Activated T-cell treated with anti-CD3 and anti-CD28 coated beads, Interleukin-2, amount 50 U/mL, for 72 hours (primary cell): ENCODE results near the gene CAND1. TPM values are rescaled to one million over a fixed set of nuclear protein-coding genes. Genes with fewer than 3 reads are reported as not detected.
"Not testable (repeated sequence)": the region's sequence is repeated elsewhere in the genome, so short reads cannot be mapped to it uniquely, and the experiment has no call there.

Experiments
- ATAC-seq, 2 donors: fragments of 150-1000 bp; cut with Tn5 transposase; replicated peaks in 1 of 2; 2 replicates each; pipeline ENCODE4 v1.10.0; 2021; ENCODE audit warnings: moderate library complexity in 2 of 2, mild to moderate bottlenecking in 1 of 2
- DNase-seq, 2 donors: peaks; one replicate each; pipeline ENCODE4 v3.0.0; 2021 to 2022; ENCODE audit warnings: mixed read lengths in 1 of 2
- H3K27ac Mint-ChIP-seq: one replicate; pipeline ENCODE4 v1.8.0; 2022; ENCODE audit warnings: mild to moderate bottlenecking, moderate library complexity, mixed read lengths
- H3K27me3 Mint-ChIP-seq: one replicate; pipeline ENCODE4 v1.8.0; 2022; ENCODE audit warnings: low read depth, mixed read lengths
- H3K36me3 Mint-ChIP-seq, 2 donors: one replicate each; pipeline ENCODE4 v1.8.0; 2022; ENCODE audit warnings: mixed read lengths in 2 of 2, mild to moderate bottlenecking in 1 of 2; ENCODE audit not compliant: insufficient read depth in 2 of 2
- H3K4me1 Mint-ChIP-seq: one replicate; pipeline ENCODE4 v1.8.0; 2022; ENCODE audit warnings: low read depth, mixed read lengths
- H3K4me3 Mint-ChIP-seq, 2 donors: one replicate each; pipeline ENCODE4 v1.8.0; 2022; ENCODE audit warnings: mild to moderate bottlenecking in 2 of 2, mixed read lengths in 2 of 2, moderate library complexity in 2 of 2
- H3K9me3 Mint-ChIP-seq, 2 donors: one replicate each; pipeline ENCODE4 v1.8.0; 2022; ENCODE audit warnings: mixed read lengths in 2 of 2
- total RNA-seq, 2 donors: library from RNA; stranded (reverse); gene quantifications; one replicate each; pipeline ENCODE4 v1.2.3, GENCODE V29; 2022

The CAND1 gene
- total RNA-seq, 2 donors from 2014 or later: 134 to 141 TPM

- Mint-ChIP-seq H3K9me3 (peaks cover 2 to 6% of the 10 kb centered on the region in 2 donors), H3K4me3 (no peak overlapping the region), H3K4me1 (peaks cover 6% of the 10 kb centered on the region), H3K36me3 (peaks cover 1 to 2% of the 10 kb centered on the region in 2 donors), H3K27ac (no peak overlapping the region), H3K27me3 (no peaks in the 10 kb centered on the region)
- ATAC-seq (peak; percentile 22 to 26), DNase-seq (no peak)
Observed at GRCh38 chr12:67327466-67327865, 58.3 kb downstream of the CAND1 start.

DNA sequence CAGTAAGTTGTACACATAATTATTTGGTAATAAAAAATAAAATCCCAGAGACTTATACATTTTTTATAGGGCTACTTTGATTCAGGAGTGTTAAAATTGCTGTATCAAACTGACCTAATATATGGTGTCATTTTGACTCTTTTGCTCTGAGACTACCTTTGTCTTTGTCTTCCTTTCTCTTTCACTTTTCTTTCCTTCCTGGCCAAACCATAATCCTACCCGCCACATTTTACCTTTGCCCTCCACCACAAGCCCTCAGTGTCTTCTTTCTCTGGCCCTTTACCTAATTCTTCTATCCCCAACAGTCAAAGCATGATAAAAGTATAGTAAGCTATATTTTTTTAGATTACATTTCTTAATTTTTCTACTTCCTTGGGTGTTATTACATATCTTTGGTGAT, 62.0 kb downstream of the CAND1 start:
- no peak for DNase-seq
- H3K27ac Mint-ChIP-seq: no peak overlapping the region
- H3K4me3 Mint-ChIP-seq: no peak overlapping the region
- H3K4me1 Mint-ChIP-seq: peaks cover 6% of the 10 kb centered on the region
- no peak for ATAC-seq
- peaks cover 1 to 7% of the 10 kb centered on the region in 2 donors for H3K36me3 Mint-ChIP-seq
- no peaks in the 10 kb centered on the region for H3K27me3 Mint-ChIP-seq
- H3K9me3 Mint-ChIP-seq: peaks cover 2 to 4% of the 10 kb centered on the region in 2 donors

- DNase-seq: no peak
- H3K27ac Mint-ChIP-seq: no peak overlapping the region
- H3K9me3 Mint-ChIP-seq: peaks cover 2 to 4% of the 10 kb centered on the region in 2 donors
- H3K36me3 Mint-ChIP-seq: peaks cover 1 to 7% of the 10 kb centered on the region in 2 donors
- ATAC-seq: no peak
- H3K4me1 Mint-ChIP-seq: peaks cover 6% of the 10 kb centered on the region
- H3K27me3 Mint-ChIP-seq: no peaks in the 10 kb centered on the region
- no peak overlapping the region for H3K4me3 Mint-ChIP-seq
Observed at GRCh38 chr12:67331828-67332227, 62.7 kb downstream of the CAND1 start.

- peaks cover 6 to 20% of the 10 kb centered on the region in 2 donors for H3K36me3 Mint-ChIP-seq
- no peak for DNase-seq
- H3K9me3 Mint-ChIP-seq: peaks cover 7 to 9% of the 10 kb centered on the region in 2 donors
- peaks cover 6% of the 10 kb centered on the region for H3K4me1 Mint-ChIP-seq
- H3K4me3 Mint-ChIP-seq: no peak overlapping the region
- H3K27me3 Mint-ChIP-seq: no peaks in the 10 kb centered on the region
- ATAC-seq: no peak
- no peak overlapping the region for H3K27ac Mint-ChIP-seq
Observed at GRCh38 chr12:67333649-67334048, 64.5 kb downstream of the CAND1 start.

- ATAC-seq (no peak), DNase-seq (no peak)
- Mint-ChIP-seq H3K27ac (no peak overlapping the region), H3K4me1 (no peaks in the 10 kb centered on the region), H3K36me3 (peaks cover 20 to 28% of the 10 kb centered on the region in 2 donors), H3K9me3 (peaks cover 10 to 12% of the 10 kb centered on the region in 2 donors), H3K4me3 (no peak overlapping the region), H3K27me3 (no peaks in the 10 kb centered on the region)
Observed at GRCh38 chr12:67338426-67338825, 69.3 kb downstream of the CAND1 start.

DNA sequence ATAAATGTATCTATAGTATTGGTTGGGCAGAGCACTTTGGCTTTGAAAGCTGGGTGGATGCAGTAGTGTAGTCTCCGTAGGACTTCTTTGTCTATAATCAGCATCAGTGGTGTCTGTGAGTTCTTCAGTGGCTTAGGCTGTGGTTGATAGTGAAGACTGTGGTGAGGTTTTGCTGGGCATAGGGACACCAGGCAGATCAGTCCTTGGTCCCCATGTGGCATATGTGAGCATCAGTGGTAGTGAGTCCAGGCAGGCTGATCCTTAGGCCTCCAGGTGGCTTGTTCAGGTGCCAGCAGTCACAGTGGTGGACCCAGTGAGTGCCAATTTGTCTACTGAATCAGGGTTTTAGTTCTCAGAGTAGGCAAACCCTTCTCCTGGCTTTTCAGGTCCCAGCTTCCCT, 70.4 kb downstream of the CAND1 start:
- no peaks in the 10 kb centered on the region for H3K27me3 Mint-ChIP-seq
- DNase-seq (no peak), ATAC-seq (no peak)
- no peak overlapping the region for H3K27ac Mint-ChIP-seq
- H3K4me1 Mint-ChIP-seq: no peaks in the 10 kb centered on the region
- H3K9me3 Mint-ChIP-seq: peaks cover 10 to 12% of the 10 kb centered on the region in 2 donors
- peaks cover 18 to 28% of the 10 kb centered on the region in 2 donors for H3K36me3 Mint-ChIP-seq
- no peak overlapping the region for H3K4me3 Mint-ChIP-seq

GRCh38 chr12:67341086-67341485, 71.9 kb downstream of the CAND1 start:
- not testable (repeated sequence) for H3K4me3 Mint-ChIP-seq, H3K27ac Mint-ChIP-seq, H3K27me3 Mint-ChIP-seq, ATAC-seq, DNase-seq, H3K4me1 Mint-ChIP-seq
- Mint-ChIP-seq H3K9me3 (peaks cover 10 to 11% of the 10 kb centered on the region in 2 donors), H3K36me3 (peaks cover 18 to 25% of the 10 kb centered on the region in 2 donors)

- Mint-ChIP-seq H3K9me3 (peaks cover 11 to 15% of the 10 kb centered on the region in 2 donors), H3K36me3 (peaks cover 13 to 18% of the 10 kb centered on the region in 2 donors), H3K4me1 (no peaks in the 10 kb centered on the region), H3K4me3 (no peak overlapping the region), H3K27ac (no peak overlapping the region), H3K27me3 (no peaks in the 10 kb centered on the region)
- ATAC-seq: no peak
- no peak for DNase-seq
Observed at GRCh38 chr12:67344979-67345710, 76.0 kb downstream of the CAND1 start.

DNA sequence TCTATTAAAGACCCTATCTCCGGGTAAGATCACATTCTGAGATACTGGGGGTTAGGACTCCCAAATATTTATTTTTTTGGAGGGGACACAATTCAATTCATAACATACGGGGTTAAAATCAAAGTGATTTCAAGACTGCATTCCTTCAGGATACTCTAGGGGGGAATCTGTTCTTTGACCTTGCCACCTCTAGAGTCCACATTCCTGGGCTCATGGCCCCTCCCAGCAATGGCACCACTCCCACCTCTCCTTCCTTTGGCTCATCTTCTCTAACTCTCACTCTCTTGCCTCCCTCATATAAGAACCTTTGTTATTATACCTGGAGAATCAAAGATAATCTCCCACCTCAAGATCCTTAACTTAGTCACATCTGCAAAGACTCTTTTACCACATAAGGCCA, 79.5 kb downstream of the CAND1 start:
- peaks cover 11 to 23% of the 10 kb centered on the region in 2 donors for H3K36me3 Mint-ChIP-seq
- H3K27me3 Mint-ChIP-seq: no peaks in the 10 kb centered on the region
- no peak overlapping the region for H3K27ac Mint-ChIP-seq
- ATAC-seq (no peak), DNase-seq (no peak)
- peaks cover 9% of the 10 kb centered on the region for H3K4me1 Mint-ChIP-seq
- peaks cover 16 to 18% of the 10 kb centered on the region in 2 donors for H3K9me3 Mint-ChIP-seq
- H3K4me3 Mint-ChIP-seq: no peak overlapping the region

GRCh38 chr12:67352682-67353081, 83.5 kb downstream of the CAND1 start:
- ATAC-seq (no peak), DNase-seq (no peak)
- no peaks in the 10 kb centered on the region for H3K27me3 Mint-ChIP-seq

DNA sequence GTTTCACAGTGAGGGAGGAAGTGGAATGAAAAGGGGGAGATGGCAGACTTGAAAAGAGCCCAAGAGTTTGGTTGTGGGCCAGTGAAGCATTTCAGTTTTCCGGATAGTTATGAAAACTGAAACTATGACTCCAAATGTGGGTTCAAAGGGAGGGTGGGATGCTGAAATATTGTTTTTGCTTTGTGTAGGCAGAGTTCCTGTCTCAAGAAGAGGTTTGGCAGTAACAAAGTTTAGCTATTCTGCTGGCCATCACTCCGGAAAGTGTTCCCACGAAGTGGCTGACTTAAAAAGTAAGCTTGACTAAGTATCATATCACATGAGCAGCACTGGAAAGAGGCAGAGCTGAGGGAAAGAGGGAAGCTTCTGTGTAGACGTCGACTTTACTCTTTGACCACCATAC, 85.2 kb downstream of the CAND1 start:
- peaks cover 5 to 6% of the 10 kb centered on the region in 2 donors for H3K9me3 Mint-ChIP-seq
- ATAC-seq (peak; percentile 59 to 67), DNase-seq (peak in 1 of 2 donors; percentile 2)
- no peaks in the 10 kb centered on the region for H3K27me3 Mint-ChIP-seq
- peaks cover 31% of the 10 kb centered on the region for H3K4me1 Mint-ChIP-seq
- peak overlapping the region in 1 of 2 donors; percentile 43 for H3K4me3 Mint-ChIP-seq
- H3K36me3 Mint-ChIP-seq: peaks cover 2 to 12% of the 10 kb centered on the region in 2 donors
- H3K27ac Mint-ChIP-seq: no peak overlapping the region

More at GRCh38 chr12:67352682-67353081, 83.5 kb downstream of the CAND1 start:
- peaks cover 3 to 13% of the 10 kb centered on the region in 2 donors for H3K36me3 Mint-ChIP-seq
- peaks cover 6 to 7% of the 10 kb centered on the region in 2 donors for H3K9me3 Mint-ChIP-seq
- no peak overlapping the region for H3K27ac Mint-ChIP-seq
- H3K4me3 Mint-ChIP-seq: no peak overlapping the region
- H3K4me1 Mint-ChIP-seq: peaks cover 31% of the 10 kb centered on the region

GRCh38 chr12:67354966-67355365, 85.8 kb downstream of the CAND1 start:
- H3K4me1 Mint-ChIP-seq: peaks cover 31% of the 10 kb centered on the region
- H3K27me3 Mint-ChIP-seq: no peaks in the 10 kb centered on the region
- peaks cover 5 to 6% of the 10 kb centered on the region in 2 donors for H3K9me3 Mint-ChIP-seq
- DNase-seq (no peak), ATAC-seq (no peak)
- H3K27ac Mint-ChIP-seq: no peak overlapping the region
- H3K36me3 Mint-ChIP-seq: peaks cover 2 to 12% of the 10 kb centered on the region in 2 donors
- peak overlapping the region in 1 of 2 donors; percentile 22 for H3K4me3 Mint-ChIP-seq

DNA sequence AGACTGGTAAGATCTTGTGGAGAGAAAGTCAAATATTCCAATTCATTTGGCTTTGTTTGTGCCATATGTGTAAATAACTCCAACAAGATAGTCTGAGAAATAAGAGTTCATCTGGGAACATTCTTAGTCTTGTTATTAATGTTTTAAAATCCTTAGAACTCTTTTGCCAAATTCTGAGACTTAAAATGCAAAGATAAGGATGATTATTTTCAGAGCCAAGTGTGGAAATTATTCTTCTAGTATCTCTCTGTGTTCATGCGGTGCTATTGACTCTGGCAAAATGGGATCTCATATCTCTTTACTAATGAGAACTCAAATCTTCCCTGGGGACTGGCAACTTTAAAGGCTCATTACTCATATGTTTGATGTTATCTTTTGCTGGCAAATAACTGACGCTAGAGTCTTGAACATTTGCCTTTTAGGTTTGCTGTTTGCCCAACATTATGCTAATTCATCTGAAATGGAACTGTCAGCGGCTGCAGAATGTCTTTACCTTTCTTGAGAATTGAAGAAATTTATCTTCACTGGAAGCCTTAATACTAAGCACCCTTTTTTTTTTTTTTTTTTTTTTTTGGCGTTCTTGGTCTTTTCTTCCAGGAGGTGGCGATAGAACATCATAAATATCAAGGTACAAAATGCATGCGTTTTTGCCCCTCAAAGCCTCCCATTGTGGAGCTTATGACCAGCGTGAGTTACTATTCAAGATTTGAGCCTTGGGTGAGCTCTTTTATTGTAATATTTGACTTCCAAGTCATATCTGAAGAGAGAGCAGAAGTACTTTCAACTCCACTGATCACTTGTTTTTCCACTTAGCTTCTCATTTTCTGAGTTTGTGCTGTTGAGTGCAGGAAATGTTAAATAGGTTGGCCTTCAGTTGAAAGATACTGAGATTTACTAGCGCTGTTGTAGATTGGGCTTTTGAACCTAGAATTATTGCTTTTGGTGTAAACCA, 86.5 kb downstream of the CAND1 start:
- Mint-ChIP-seq H3K27ac (peak overlapping the region; percentile 76), H3K27me3 (no peaks in the 10 kb centered on the region), H3K36me3 (peaks cover 2 to 12% of the 10 kb centered on the region in 2 donors), H3K4me1 (peaks cover 31% of the 10 kb centered on the region), H3K4me3 (peak overlapping the region in 1 of 2 donors; percentile 3), H3K9me3 (peaks cover 5 to 6% of the 10 kb centered on the region in 2 donors)
- DNase-seq (peak in 1 of 2 donors; percentile 9), ATAC-seq (peak; percentile 60 to 70)
